AML-193 (cell line): ENCODE measurements around the gene SLC9B2.
"Not testable (repeated sequence)": the region's sequence is repeated elsewhere in the genome, so short reads cannot be mapped to it uniquely, and the experiment has no call there.

Source experiments
- DNase-seq, 2 experiments: peaks; one replicate each; lab custom pipeline; 2025; lab: John Stamatoyannopoulos, UW

SLC9B2 gene

GRCh38 chr4:103019308-103020124 is 57.0 kb downstream of the SLC9B2 start, which contains the start of gene SLC9B1:
Gene SLC9B1, minus strand, starts transcription at chr4:103019705. Its CDS starts 27,994 bp downstream, at chr4:102991711.
- DNase-seq = peak; percentile 79 to 83

GRCh38 chr4:103018391-103019307 is 57.9 kb downstream of the SLC9B2 start:
- DNase-seq = peak in 1 of 2 experiments; percentile 42

GRCh38 chr4:103012551-103012950 is 64.0 kb downstream of the SLC9B2 start:
- DNase-seq = no peak

GRCh38 chr4:103012060-103012459 is 64.5 kb downstream of the SLC9B2 start:
- DNase-seq = no peak

GRCh38 chr4:103011378-103012025 is 65.1 kb downstream of the SLC9B2 start:
- DNase-seq = no peak

- no peak for DNase-seq
Observed at GRCh38 chr4:103010804-103011203, 65.8 kb downstream of the SLC9B2 start.

GRCh38 chr4:103008875-103009729 is 67.5 kb downstream of the SLC9B2 start:
- peak; percentile 66 to 75 for DNase-seq

GRCh38 chr4:103002551-103002950 is 74.0 kb downstream of the SLC9B2 start:
- no peak for DNase-seq

GRCh38 chr4:102994803-102995202 is 81.8 kb downstream of the SLC9B2 start:
- no peak for DNase-seq

- DNase-seq = not testable (repeated sequence)
Observed at GRCh38 chr4:102993985-102994384, 82.6 kb downstream of the SLC9B2 start.

GRCh38 chr4:102988429-102989020 is 88.0 kb downstream of the SLC9B2 start:
- no peak for DNase-seq

- DNase-seq = no peak
Observed at GRCh38 chr4:102981005-102981404, 95.6 kb downstream of the SLC9B2 start.
